Measurements from ENCODE around the gene KCNJ4. TPM values are rescaled to one million over a fixed set of nuclear protein-coding genes. Genes with fewer than 3 reads are reported as not detected.
"Not testable (repeated sequence)": the region's sequence is repeated elsewhere in the genome, so short reads cannot be mapped to it uniquely, and the experiment has no call there.

KCNJ4 gene
- polyA plus RNA-seq, 3 donors from 2014 or later = not detected

DNA sequence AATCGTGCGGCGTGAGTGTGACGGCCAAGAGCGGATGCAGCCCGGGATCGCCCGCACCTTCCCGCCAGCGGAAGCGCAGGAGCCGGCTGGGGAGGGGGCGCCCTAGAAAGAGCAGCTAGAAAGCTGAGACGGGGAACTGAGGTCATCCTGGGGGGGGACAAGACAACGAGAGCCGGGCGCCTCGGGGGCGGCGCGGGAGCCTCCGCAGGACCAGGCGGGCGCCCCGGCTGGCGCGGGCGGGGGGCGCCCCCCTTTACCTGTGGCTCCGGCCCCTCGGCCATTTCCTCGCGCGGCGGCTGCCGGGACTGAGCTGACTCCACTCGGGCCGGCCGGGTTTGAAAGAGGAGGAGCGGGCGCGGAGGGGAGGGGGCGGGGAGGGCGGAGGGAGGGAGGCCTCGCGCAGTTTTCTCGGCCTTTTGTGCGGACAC lies 56.8 kb downstream of the KCNJ4 start:
- not testable (repeated sequence) for H3K36me3 Mint-ChIP-seq; H3K9me3 Mint-ChIP-seq; H3K27me3 Mint-ChIP-seq (ENCODE audit: low read depth in 3 of 3)
- peaks cover 40 to 49% of the 10 kb centered on the region in 2 donors for H3K4me1 Mint-ChIP-seq
- H3K4me3 Mint-ChIP-seq = peak overlapping the region; percentile 73 to 84 (median 81)
- DNase-seq = peak; percentile 49 to 57 (median 53)
- peak overlapping the region in 4 of 6 donors; percentile 45 to 80 (median 71) for H3K27ac Mint-ChIP-seq

- H3K4me3 Mint-ChIP-seq = peak overlapping the region; percentile 81 to 86 (median 84)
- H3K9me3 Mint-ChIP-seq = no peaks in the 10 kb centered on the region
- peak; percentile 31 to 50 (median 36) for DNase-seq
- peak overlapping the region; percentile 78 to 94 (median 85) for H3K27ac Mint-ChIP-seq
- H3K4me1 Mint-ChIP-seq = peaks cover 47 to 56% of the 10 kb centered on the region in 2 donors
- no peaks in the 10 kb centered on the region for H3K36me3 Mint-ChIP-seq
- H3K27me3 Mint-ChIP-seq (ENCODE audit: low read depth in 3 of 3) = peaks cover 0 to 4% (median 2%) of the 10 kb centered on the region in 3 donors
These were observed 57.6 kb downstream of the KCNJ4 start for GRCh38 chr22:38397189-38398085.

GRCh38 chr22:38396440-38397069 lies 58.4 kb downstream of the KCNJ4 start:
- H3K36me3 Mint-ChIP-seq; H3K27me3 Mint-ChIP-seq (ENCODE audit: low read depth in 3 of 3); DNase-seq; H3K9me3 Mint-ChIP-seq: not testable (repeated sequence)
- H3K27ac Mint-ChIP-seq = peak overlapping the region; percentile 78 to 94 (median 85)
- peaks cover 49 to 56% of the 10 kb centered on the region in 2 donors for H3K4me1 Mint-ChIP-seq
- peak overlapping the region; percentile 81 to 86 (median 84) for H3K4me3 Mint-ChIP-seq

DNA sequence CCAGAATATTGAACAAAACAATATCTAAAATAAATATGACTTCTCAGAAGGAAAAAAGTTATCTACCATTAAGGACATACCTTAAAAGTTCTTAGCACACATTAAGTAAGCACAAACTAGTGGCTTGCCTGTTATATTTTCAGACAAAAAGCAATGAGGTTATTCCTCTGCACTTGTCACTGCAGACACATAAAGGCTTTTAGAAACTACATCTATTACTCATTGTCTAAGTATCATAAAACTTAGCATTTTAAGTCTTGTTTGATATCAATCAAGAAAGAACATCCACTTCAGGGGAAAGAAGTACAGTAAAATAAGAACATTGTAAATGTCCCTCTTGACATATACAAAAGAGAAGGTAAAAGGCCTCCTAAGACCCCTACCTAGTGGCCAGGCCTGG lies 59.1 kb downstream of the KCNJ4 start:
- DNase-seq; H3K9me3 Mint-ChIP-seq; H3K27me3 Mint-ChIP-seq (ENCODE audit: low read depth in 3 of 3); H3K36me3 Mint-ChIP-seq: not testable (repeated sequence)
- H3K4me1 Mint-ChIP-seq = peaks cover 49 to 58% of the 10 kb centered on the region in 2 donors
- peak overlapping the region in 5 of 6 donors; percentile 78 to 94 (median 87) for H3K27ac Mint-ChIP-seq
- H3K4me3 Mint-ChIP-seq = peak overlapping the region; percentile 81 to 86 (median 84)

DNA sequence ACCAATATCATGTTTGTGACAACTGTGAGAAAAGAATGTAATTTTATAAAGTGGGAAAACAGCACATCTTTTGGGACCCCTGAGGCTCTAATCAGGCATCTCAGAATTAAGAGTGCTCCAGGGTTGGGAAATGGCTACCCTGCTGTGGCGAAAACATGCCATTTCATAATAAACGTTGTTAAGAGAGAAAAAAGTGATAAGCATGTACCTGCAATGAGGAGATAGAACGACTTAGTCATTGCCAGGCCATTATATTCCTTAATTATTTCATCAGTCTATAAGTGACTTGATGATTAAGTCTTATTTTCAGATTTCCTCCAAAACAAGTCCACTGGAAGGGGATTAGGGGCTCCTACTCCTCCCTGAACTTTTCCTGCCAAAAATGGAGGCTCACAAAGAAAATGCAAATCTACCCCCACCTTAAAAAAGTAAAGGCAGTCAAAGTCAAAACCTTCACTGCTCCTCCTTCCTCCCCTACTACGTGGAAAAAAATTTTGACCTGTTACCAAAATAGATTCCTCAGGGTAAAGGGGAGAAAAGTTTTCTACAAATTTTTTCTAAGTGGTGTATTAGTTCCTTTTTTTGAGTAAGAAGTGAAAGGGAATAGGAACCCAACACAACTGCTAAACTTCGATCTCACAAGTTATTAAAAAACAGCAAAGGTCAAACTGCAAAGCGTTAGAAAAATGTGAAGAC lies 59.9 kb downstream of the KCNJ4 start:
- not testable (repeated sequence) for H3K9me3 Mint-ChIP-seq; H3K36me3 Mint-ChIP-seq; DNase-seq; H3K27me3 Mint-ChIP-seq (ENCODE audit: low read depth in 3 of 3)
- H3K4me3 Mint-ChIP-seq = peak overlapping the region in 4 of 5 donors; percentile 81 to 86 (median 84)
- peaks cover 53 to 67% of the 10 kb centered on the region in 2 donors for H3K4me1 Mint-ChIP-seq
- H3K27ac Mint-ChIP-seq = peak overlapping the region; percentile 36 to 94 (median 85)

- peaks cover 31 to 43% of the 10 kb centered on the region in 2 donors for H3K4me1 Mint-ChIP-seq
- H3K36me3 Mint-ChIP-seq; H3K4me3 Mint-ChIP-seq; H3K27me3 Mint-ChIP-seq (ENCODE audit: low read depth in 3 of 3); H3K27ac Mint-ChIP-seq; H3K9me3 Mint-ChIP-seq; DNase-seq: not testable (repeated sequence)
These were observed 65.6 kb downstream of the KCNJ4 start for GRCh38 chr22:38389428-38389818.

DNA sequence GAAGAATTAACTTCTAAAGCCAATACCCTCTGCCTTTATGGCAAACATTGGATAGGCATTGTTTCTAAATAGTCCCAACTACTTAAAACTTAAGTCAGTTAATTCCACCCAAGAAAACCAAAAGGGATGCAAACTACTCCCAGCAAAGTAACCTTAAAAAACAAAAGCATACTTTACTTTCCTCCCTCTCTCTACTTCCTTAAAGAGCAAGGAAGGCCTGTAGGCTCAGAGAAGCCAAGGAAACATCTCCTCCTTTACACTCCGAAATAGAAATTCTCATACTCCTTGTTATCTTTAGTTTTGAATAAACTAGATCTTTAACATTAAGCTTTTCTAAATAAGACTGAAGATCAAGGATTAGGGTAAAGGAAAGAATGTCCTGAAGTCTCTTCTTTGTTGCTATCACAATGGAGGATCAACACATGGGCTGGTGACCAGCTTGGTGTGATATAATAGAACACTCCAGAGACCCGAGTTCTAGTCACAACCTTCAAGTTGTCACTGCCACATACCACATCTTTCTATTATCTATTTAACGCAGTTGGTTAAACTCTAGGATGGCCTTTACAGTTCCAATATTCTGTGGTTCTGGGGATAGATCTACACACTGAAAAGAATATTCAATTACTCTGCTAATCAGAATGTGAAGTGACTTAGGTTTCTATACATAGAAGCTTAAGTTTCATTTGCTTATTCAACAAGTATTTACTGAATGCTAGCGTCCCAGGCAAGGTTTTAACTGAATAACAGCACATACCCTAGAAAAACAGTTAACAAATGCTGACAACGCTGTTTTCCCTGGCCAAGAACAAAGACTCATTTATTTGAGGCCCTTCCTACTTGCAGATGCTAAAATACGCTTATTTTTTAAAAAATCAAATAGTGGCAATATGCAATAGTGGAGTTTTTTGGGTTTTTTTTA lies 66.2 kb downstream of the KCNJ4 start:
- peaks cover 27 to 37% of the 10 kb centered on the region in 2 donors for H3K4me1 Mint-ChIP-seq
- not testable (repeated sequence) for H3K36me3 Mint-ChIP-seq; DNase-seq; H3K27me3 Mint-ChIP-seq (ENCODE audit: low read depth in 3 of 3); H3K27ac Mint-ChIP-seq; H3K9me3 Mint-ChIP-seq; H3K4me3 Mint-ChIP-seq

DNA sequence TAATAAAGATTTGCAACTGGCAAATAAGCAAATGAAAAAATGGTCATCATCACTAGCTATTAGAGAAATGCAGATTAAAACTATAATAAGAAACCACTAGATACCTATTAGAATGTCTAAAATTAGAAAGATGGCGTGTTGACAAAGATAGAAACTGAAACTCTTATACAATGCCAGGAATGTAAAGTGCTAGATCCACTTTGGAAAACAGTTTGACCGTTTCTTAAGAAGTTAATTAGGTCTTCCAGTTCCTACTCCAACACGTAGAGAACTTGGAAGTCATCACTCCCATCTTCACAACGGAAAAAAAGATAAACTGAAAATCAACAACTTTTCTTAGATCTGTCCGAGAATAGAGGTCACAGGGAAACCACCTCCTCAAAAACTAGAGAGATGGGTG lies 68.1 kb downstream of the KCNJ4 start:
- H3K9me3 Mint-ChIP-seq; H3K27me3 Mint-ChIP-seq (ENCODE audit: low read depth in 3 of 3); H3K36me3 Mint-ChIP-seq; DNase-seq: not testable (repeated sequence)
- H3K4me3 Mint-ChIP-seq = peak overlapping the region in 2 of 5 donors; percentile 16 to 35
- H3K27ac Mint-ChIP-seq = peak overlapping the region in 1 of 6 donors; percentile 12
- peaks cover 17 to 29% of the 10 kb centered on the region in 2 donors for H3K4me1 Mint-ChIP-seq

- H3K4me1 Mint-ChIP-seq = peaks cover 12 to 15% of the 10 kb centered on the region in 2 donors
- no peak for DNase-seq
- H3K9me3 Mint-ChIP-seq = no peaks in the 10 kb centered on the region
- H3K4me3 Mint-ChIP-seq = no peak overlapping the region
- peaks cover 0 to 3% (median 0%) of the 10 kb centered on the region in 3 donors for H3K27me3 Mint-ChIP-seq (ENCODE audit: low read depth in 3 of 3)
- H3K27ac Mint-ChIP-seq = peak overlapping the region in 2 of 6 donors; percentile 16 to 79
- peaks cover 0 to 10% (median 6%) of the 10 kb centered on the region in 3 donors for H3K36me3 Mint-ChIP-seq
These were observed 71.6 kb downstream of the KCNJ4 start for GRCh38 chr22:38383417-38383816.

DNA sequence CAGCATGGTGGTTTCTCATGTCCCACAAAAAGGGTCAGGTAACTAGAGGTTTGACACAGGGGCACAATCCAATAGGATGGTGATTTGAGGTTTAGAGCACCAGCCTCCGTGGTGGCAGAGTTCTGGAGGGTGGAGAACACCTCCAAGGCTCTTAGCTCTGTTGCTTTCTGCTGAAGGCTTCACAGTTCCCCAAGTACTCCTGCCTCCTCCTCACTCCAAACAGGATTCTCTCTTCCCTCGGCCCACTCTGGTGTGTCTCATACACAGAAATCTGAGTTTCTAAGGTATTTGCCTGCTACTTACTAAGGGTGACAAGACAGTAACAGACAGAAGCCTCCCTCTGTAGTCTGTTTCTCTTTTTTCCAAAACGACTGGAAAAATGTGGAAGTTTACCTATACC lies 73.6 kb downstream of the KCNJ4 start:
- Mint-ChIP-seq H3K27ac (peak overlapping the region in 1 of 6 donors; percentile 6), H3K36me3 (peaks cover 4 to 14% (median 6%) of the 10 kb centered on the region in 3 donors)

More for the DNA sequence above, 73.6 kb downstream of the KCNJ4 start:
- H3K9me3 Mint-ChIP-seq; H3K4me3 Mint-ChIP-seq; DNase-seq; H3K4me1 Mint-ChIP-seq; H3K27me3 Mint-ChIP-seq (ENCODE audit: low read depth in 3 of 3): not testable (repeated sequence)
